Motor neuron (in vitro differentiated cells): ENCODE data around the gene CTF1. TPM values are rescaled to one million over a fixed set of nuclear protein-coding genes. Genes with fewer than 3 reads are reported as not detected.
"Not testable (repeated sequence)": the region's sequence is repeated elsewhere in the genome, so short reads cannot be mapped to it uniquely, and the experiment has no call there.

Experiments
- ATAC-seq, 8 experiments: fragments of 200-7000 bp; cut with Tn5 transposase; replicated peaks in 6 of 8; 2 replicates each; pipeline ENCODE4 v1.8.0; 2021; ENCODE audit warnings: mild to moderate bottlenecking in 8 of 8, moderate library complexity in 8 of 8
- H3K27ac ChIP-seq, 2 donors: fragments of 250-450 bp; sonication (Bioruptor Pico); 2 replicates each; pipeline ENCODE4 v1.9.0; 2021; ENCODE audit warnings: antibody characterized with exemption in 2 of 2, mild to moderate bottlenecking in 2 of 2, moderate library complexity in 1 of 2
- H3K4me1 ChIP-seq, 2 donors: fragments of 250-450 bp; sonication (Bioruptor Pico); replicated peaks in 1 of 2; 2 replicates each; pipeline ENCODE4 v1.6.1; 2021; ENCODE audit warnings: antibody characterized with exemption in 2 of 2, mild to moderate bottlenecking in 2 of 2, moderate library complexity in 1 of 2
- H3K4me3 ChIP-seq, 5 donors: fragments of 250-450 bp; sonication (Bioruptor Pico); 2 replicates each; pipeline ENCODE4 v1.9.0; 2021; ENCODE audit warnings: antibody characterized with exemption in 5 of 5, mild to moderate bottlenecking in 5 of 5, moderate library complexity in 4 of 5
- WGBS, 10 experiments: fragments of 450-650 bp; shearing (Covaris generic); methylation state at CpG; one replicate each; pipeline ENCODE4 v1.0.0; 2022; 5-methylcytosine and 5-hydroxymethylcytosine counted together
- in situ Hi-C, 9 experiments: fragments of 400-800 bp; cut with MboI; loops; one replicate each; pipeline ENCODE4 v1.15.0; 2021; ENCODE audit warnings: low sequenced_read_pairs in 9 of 9, low pct_unique_long_range_greater_than_20kb in 2 of 9; ENCODE audit not compliant: unreplicated experiment in 9 of 9
- total RNA-seq, 8 experiments: library from RNA; unstranded; fragments of 300-600 nt; gene quantifications; 2 replicates each; pipeline versions ENCODE4 v1.2.3 to v1.2.4, GENCODE V29; 2022

The CTF1 gene, protein sequence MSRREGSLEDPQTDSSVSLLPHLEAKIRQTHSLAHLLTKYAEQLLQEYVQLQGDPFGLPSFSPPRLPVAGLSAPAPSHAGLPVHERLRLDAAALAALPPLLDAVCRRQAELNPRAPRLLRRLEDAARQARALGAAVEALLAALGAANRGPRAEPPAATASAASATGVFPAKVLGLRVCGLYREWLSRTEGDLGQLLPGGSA
- 1 to 10 TPM in 2 of 8 experiments, under 1 TPM in 6; 0.38 to 2.9 (median 0.66) TPM for total RNA-seq

- WGBS, 10 experiments, result 17 to 50% methylated on average over 2 to 3 of the region's 31 CpGs; no CpG with 5 or more reads in 8 of the 10 experiments
- H3K27ac ChIP-seq, result peak within 1 kb of the TSS; percentile 64 to 78
- in situ Hi-C loops, result loop anchor here in 2 of 9 experiments (25.0 kb wide), 1 partner anchor 109 kb away; the partner anchor contains the start of gene ZNF629 (in 2 of the 2)
- H3K4me3 ChIP-seq, result peak within 1 kb of the TSS; percentile 19 to 41 (median 34)
- peaks cover 21 to 23% of the 10 kb centered on the region in 2 donors for H3K4me1 ChIP-seq
- peak; percentile 2 to 38 (median 23) for ATAC-seq
These were observed at the start of gene CTF1 for GRCh38 chr16:30896261-30896888. TSS of gene CTF1 (plus strand) at chr16:30896614. CDS start at chr16:30896644, 30 bp downstream.

GRCh38 chr16:30846649-30847402 lies 49.6 kb upstream of the CTF1 start:
- Histone ChIP-seq H3K27ac (no peak overlapping the region), H3K4me1 (no peaks in the 10 kb centered on the region), H3K4me3 (no peak overlapping the region)
- WGBS, 10 experiments, result 0 to 100% (median 72%) methylated on average over 1 to 4 of the region's 4 CpGs; no CpG with 5 or more reads in 5 of the 10 experiments
- ATAC-seq, result no peak
- in situ Hi-C loops, result loop anchor here in 2 of 9 experiments (5.0 to 10.0 kb wide), 2 partner anchors 68 to 70 kb away; no protein-coding TSS in a partner anchor

DNA sequence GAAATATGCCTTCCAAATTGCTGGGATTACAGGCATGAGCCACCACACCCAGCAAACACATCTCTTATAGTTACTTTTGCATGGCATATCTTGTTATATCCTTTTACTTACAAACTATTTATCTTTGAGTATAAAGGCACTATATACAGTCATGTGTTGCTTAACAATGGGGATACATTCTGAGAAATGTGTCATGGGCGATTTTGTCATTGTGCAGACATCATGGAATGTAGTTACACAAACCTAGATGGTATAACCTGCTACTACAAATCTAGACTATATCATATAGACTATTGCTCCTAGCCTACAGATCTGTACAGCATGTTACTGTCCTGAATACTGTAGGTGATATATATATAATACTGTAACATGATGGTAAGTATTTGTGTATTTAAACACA lies 46.2 kb upstream of the CTF1 start:
- no peak overlapping the region for H3K4me3 ChIP-seq
- WGBS, 10 experiments, result 0 to 40% (median 33%) methylated on average over 1 of the region's 1 CpG; no CpG with 5 or more reads in 4 of the 10 experiments
- in situ Hi-C loops, result no loop called here
- H3K4me1 ChIP-seq, result no peaks in the 10 kb centered on the region
- H3K27ac ChIP-seq, result no peak overlapping the region
- no peak for ATAC-seq

DNA sequence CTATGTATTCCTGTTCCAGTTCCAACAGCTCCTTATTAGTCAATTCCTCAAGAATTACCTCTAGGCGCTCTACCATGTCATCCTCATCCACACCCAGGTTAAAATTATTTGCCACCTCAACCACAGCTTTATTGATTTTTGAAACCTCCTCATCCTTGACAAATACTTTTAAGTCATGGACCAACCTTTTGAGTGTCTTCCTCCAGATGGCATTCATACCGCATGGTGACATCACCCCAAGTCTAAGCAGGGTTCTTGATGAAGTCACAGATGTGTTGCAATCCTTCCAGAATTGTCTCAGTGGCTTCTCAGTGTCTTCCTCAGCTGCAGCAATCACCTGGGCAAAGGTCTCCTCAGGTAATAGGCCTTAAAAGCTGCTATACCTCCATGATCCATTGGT lies 42.7 kb upstream of the CTF1 start:
- no peak overlapping the region for H3K27ac ChIP-seq
- no peak for ATAC-seq
- H3K4me3 ChIP-seq, result no peak overlapping the region
- 88 to 100% (median 100%) methylated on average over 1 to 2 of the region's 2 CpGs; no CpG with 5 or more reads in 1 of the 10 experiments for WGBS, 10 experiments
- in situ Hi-C loops, result no loop called here
- no peaks in the 10 kb centered on the region for H3K4me1 ChIP-seq

DNA sequence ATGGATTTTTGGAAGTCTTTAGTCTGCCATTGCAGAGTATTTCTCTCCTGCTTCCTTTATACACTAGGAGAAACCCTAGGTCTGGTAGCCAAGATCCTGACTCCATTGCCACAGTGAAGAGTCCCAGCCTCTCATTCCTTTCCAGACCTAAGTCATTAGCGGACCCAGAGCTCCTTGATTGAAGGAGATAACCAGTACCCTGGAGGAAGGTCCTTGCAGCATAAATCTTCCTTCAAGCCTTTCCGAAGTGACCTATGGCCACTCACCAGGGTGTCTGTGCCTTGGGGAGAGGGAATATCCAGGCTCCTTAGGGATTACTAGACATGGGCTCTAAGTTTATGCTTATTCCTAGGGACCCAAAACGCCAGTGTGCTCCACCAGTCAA lies 38.3 kb upstream of the CTF1 start:
- Histone ChIP-seq H3K4me3 (no peak overlapping the region), H3K4me1 (no peaks in the 10 kb centered on the region), H3K27ac (no peak overlapping the region)
- 71 to 100% (median 90%) methylated on average over 1 to 3 of the region's 3 CpGs; no CpG with 5 or more reads in 1 of the 10 experiments for WGBS, 10 experiments
- ATAC-seq, result no peak
- in situ Hi-C loops, result no loop called here

DNA sequence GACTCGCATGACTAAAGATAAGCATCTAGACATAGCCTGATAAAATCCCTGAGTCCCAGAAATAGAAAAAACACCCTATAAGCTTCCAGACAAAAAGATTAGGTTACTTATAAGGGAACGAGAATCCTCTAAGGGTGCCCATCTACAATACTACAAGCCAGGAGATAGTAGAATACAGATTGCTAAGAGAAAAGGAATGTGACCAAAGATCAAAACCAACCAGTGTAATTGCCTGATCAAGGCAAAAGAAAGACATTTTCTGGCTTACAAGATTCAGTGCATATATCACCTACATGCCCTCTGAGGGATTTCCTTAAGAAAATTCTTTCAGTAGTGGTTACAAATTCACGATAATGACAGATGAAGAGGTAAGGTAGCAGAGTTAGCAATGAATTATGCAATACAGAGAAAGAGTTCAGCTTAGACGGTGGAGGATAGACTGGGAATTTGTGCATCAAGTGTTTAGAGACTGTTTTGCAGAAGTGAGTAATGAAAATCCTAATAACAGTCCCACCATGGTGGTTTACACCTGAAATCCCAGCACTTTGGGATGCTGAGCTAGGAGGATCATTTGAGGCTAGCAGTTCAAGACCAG lies 37.5 kb upstream of the CTF1 start:
- ATAC-seq, result no peak
- Histone ChIP-seq H3K4me3 (no peak overlapping the region), H3K27ac (no peak overlapping the region), H3K4me1 (no peaks in the 10 kb centered on the region)
- 64 to 100% (median 89%) methylated on average over 1 to 4 of the region's 4 CpGs; no CpG with 5 or more reads in 1 of the 10 experiments for WGBS, 10 experiments
- in situ Hi-C loops, result no loop called here

GRCh38 chr16:30860729-30861128 lies 35.7 kb upstream of the CTF1 start:
- 44 to 100% (median 88%) methylated on average over 1 to 7 of the region's 7 CpGs; no CpG with 5 or more reads in 1 of the 10 experiments for WGBS, 10 experiments
- ATAC-seq, H3K4me1 ChIP-seq, H3K4me3 ChIP-seq, in situ Hi-C loops, H3K27ac ChIP-seq: not testable (repeated sequence)

DNA sequence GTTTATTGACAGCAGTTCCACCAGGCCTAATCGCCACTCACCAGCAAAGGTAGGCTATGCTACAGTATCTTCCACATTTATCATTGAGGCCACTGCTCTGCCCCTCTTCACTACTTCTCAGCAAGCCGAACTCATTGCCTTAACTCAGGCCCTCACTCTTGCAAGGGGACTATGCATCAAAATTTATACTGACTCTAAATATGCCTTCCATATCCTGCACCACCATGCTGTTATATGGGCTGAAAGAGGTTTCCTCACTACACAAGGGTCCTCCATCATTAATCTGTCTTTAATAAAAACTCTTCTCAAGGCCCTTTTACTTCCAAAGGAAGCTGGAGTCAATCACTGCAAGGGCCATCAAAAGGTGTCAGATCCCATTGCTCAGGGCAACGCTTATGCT lies 33.2 kb upstream of the CTF1 start:
- in situ Hi-C loops, H3K27ac ChIP-seq, ATAC-seq, H3K4me1 ChIP-seq, H3K4me3 ChIP-seq: not testable (repeated sequence)
- 50 to 100% (median 100%) methylated on average over 1 to 2 of the region's 3 CpGs; no CpG with 5 or more reads in 3 of the 10 experiments for WGBS, 10 experiments

GRCh38 chr16:30866031-30866430 lies 30.4 kb upstream of the CTF1 start:
- no peak for ATAC-seq
- in situ Hi-C loops, result no loop called here
- Histone ChIP-seq H3K4me1 (no peaks in the 10 kb centered on the region), H3K27ac (no peak overlapping the region), H3K4me3 (no peak overlapping the region)
- WGBS, 10 experiments, result 42 to 100% (median 88%) methylated on average over 1 to 6 of the region's 6 CpGs; no CpG with 5 or more reads in 3 of the 10 experiments

- peak in 3 of 8 experiments; percentile 84 to 97 (median 91) for ATAC-seq
These were observed 28.7 kb upstream of the CTF1 start for GRCh38 chr16:30867747-30868146.

GRCh38 chr16:30870904-30871303 lies 25.5 kb upstream of the CTF1 start:
- no peak for ATAC-seq
- Histone ChIP-seq H3K27ac (no peak overlapping the region), H3K4me1 (peaks cover 4% of the 10 kb centered on the region in 2 donors), H3K4me3 (no peak overlapping the region)
- in situ Hi-C loops, result no loop called here
- 64 to 90% (median 83%) methylated on average over 1 to 5 of the region's 6 CpGs; no CpG with 5 or more reads in 5 of the 10 experiments for WGBS, 10 experiments

More at GRCh38 chr16:30867747-30868146, 28.7 kb upstream of the CTF1 start:
- Histone ChIP-seq H3K27ac (no peak overlapping the region), H3K4me1 (no peaks in the 10 kb centered on the region), H3K4me3 (no peak overlapping the region)
- in situ Hi-C loops, result no loop called here
- 17 to 92% (median 67%) methylated on average over 2 to 5 of the region's 5 CpGs; no CpG with 5 or more reads in 2 of the 10 experiments for whole genome bisulfite sequencing, 10 experiments

GRCh38 chr16:30874244-30874820 lies 22.1 kb upstream of the CTF1 start:
- ATAC-seq, result no peak
- H3K4me1 ChIP-seq, result peaks cover 13 to 15% of the 10 kb centered on the region in 2 donors
- in situ Hi-C loops, result no loop called here
- peak overlapping the region; percentile 92 to 96 for H3K27ac ChIP-seq
- WGBS, 10 experiments, result 0 to 77% (median 34%) methylated on average over 1 to 10 of the region's 23 CpGs; no CpG with 5 or more reads in 2 of the 10 experiments
- peak overlapping the region; percentile 72 to 88 (median 78) for H3K4me3 ChIP-seq
